VCaP (cell line): ENCODE measurements around the gene HES4.

ENCODE experiments used
- H3K27ac ChIP-seq: fragments of 450-650 bp; 2 replicates; pipeline ENCODE4 v1.5.1; 2017
- CTCF ChIP-seq: fragments of 450-650 bp; conservative IDR thresholded peaks from 2 replicates; pipeline ENCODE4 v1.5.1; 2017; ENCODE audit warnings: mild to moderate bottlenecking, moderate library complexity

Gene HES4

DNA sequence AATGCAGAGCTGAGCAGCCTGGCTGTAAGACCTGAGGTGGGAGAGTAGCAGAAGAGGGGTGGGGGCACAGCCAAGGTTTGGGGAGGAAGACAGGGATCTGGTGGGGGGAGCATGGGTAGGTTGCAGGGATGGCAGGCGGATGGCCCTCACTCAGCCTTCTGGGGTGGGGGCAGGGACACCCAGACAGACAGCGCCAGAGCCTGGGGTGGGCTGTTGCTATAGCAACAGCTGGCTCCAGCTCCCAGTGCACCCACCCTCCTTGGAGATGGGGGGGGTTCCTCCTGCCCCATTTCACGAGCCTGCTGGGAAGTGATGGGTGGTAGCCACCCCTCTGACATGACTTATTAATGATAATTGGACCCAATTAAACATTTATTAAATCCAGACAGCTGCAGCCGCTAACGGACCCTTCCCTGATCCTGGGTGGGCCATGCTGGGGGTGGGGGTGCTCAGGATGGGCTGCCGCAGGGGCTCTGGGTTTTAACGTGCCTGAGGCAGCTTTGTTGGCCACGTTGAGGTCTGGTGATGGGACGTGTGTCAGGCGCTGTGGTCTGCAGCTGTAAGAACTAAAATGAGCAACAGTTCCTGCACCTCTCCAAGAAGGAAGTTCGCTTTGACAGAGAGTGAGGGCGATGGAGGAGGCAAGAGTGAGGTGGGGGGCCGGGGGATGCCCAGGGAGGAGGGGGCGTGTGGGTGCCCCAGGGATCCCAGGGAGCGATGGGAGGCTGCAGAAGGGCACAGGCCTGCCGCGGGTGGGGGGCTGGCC is 39.4 kb upstream of the HES4 start:
- H3K27ac ChIP-seq: peak overlapping the region; percentile 74; the same call in 1 of the 2 replicates
- no peak for TF ChIP-seq CTCF

DNA sequence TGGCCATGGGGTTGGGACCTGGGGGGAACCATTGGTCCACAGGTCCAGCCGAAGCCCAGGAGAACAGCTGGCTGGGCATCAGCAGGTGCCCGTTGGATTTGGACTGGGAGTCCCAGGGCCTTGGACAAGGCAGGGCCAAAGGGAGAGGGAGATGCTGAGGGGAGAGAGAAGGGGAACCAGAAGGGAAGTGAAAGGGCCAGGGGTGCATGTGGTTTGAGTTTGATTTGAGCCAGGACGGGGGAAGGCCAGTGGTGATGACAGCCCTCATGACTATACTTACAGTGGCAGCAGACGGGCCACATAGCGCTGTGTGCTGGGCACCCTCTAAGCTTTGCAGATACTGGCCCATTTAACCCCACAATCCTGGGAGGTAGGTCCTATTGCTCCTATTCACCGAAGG is 38.8 kb upstream of the HES4 start:
- no peak for TF ChIP-seq CTCF

DNA sequence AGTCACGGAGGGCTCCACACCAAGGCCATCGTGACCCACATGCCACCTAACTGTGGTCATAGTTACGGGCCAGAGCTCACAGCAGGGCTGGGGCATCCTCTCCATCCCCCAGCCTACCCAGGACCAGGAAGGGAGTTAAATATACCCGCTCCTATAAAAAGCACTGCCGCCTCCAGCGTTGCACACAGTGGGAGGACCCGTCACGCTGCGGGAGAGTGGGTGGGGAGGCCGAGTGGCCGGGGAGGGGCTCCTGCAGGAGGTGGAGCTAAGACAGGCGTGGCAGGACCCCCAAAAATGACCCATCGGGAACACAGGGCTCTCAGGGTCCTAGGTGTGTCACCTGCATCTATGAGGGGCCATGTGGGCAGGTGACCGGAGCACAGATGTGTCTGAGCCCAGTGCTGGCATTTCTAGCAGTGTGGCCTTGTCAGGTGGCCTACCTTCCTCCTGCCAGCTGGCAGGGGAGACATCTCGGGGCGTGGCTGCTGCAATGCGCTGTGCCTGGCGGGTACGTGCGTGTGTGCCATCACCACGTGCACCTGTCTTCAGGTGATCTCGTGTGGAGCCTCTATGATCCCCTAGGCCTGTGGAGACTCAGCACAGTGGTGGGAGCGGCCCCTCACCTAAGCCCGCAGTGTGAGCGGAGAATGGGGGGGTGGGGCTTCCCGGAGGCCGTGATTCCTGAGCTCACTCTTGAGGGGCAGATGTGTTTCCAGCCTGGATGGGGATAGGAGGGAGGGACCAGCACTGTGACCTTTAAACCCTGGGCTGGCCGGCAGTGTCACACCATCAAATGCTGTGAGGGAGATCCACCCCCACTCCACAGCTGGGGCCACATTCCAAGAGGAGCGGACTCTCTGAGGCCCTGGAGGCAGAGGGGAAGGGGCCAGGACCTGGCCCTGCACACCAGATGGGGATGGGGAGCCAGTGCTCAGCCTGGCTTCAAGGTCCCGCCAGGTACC is 37.8 kb upstream of the HES4 start:
- TF ChIP-seq CTCF: no peak
- no peak overlapping the region for H3K27ac ChIP-seq

More for the DNA sequence above, 38.8 kb upstream of the HES4 start:
- H3K27ac ChIP-seq: no peak overlapping the region

DNA sequence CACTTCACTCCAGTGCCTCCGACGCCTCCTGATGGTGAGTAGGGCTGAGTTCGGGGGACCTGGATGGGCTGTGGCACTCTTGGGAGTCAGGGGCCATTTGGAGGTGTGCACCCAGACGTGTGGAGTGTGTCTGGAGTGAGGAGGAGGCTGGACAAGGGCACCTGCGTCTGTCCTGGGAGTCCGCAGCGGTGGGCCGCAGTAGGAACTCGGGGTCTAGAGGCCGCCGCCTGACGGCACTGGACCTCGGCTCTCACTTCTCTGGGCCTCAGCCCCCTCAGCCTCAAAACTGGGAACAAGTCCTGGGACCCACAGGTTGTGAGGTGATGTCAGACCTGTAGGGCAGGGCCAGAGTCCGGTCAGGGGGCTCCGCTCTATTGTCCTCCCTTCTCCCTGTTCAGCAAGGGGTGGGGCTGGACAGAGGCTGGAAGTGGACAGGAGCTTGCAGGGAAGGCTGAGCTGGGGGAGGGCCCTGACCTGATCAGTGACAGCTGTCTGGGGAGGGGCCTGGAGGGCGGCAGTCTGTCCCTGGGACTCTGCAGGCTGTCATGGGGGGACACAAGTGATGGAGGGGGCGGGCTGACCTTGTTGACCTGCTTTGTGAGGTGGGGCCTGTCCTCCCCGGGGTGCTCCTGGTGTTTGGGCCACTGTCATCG is 35.5 kb upstream of the HES4 start:
- TF ChIP-seq CTCF: no peak
- no peak overlapping the region; the same call in 1 of the 2 replicates for H3K27ac ChIP-seq

DNA sequence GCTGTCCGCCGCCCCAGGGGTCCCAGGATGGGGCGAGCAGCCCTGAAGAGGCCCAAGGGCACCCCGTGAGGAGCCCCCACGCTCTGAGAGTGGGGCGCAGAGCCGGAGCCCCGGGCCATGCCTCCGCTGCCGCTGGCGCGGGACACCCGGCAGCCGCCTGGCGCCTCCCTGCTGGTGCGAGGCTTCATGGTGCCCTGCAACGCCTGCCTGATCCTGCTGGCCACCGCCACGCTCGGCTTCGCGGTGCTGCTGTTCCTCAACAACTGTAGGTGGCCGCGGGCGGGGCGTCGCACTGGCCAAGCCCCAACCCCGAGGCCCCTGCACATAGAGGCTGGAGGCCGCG is 34.5 kb upstream of the HES4 start:
- H3K27ac ChIP-seq: peak overlapping the region; percentile 69
- TF ChIP-seq CTCF: no peak

- peak overlapping the region; percentile 69 for H3K27ac ChIP-seq
- no peak for TF ChIP-seq CTCF
Observed at GRCh38 chr1:1033731-1034438, 34.0 kb upstream of the HES4 start.
